PC-3 (cell line): ENCODE measurements around the gene CDH4. TPM values are rescaled to one million over a fixed set of nuclear protein-coding genes. Genes with fewer than 3 reads are reported as not detected.

ENCODE experiments used
- ATAC-seq: fragments of 200-7000 bp; cut with Tn5 transposase; 2 replicates; pipeline ENCODE4 v1.9.1; 2020; ENCODE audit warnings: mild to moderate bottlenecking, moderate library complexity
- BruUV-seq: library from RNA; stranded (reverse); fragments of 400-500 nt; replicated peaks from 2 replicates; lab custom pipeline; 2021; lab: Mats Ljungman, UMichigan
- CTCF ChIA-PET: fragments of 300-600 bp; sonication (Branson Sonifier 250); formaldehyde crosslinking; loops from one replicate; lab custom pipeline; 2022; ENCODE audit warnings: antibody characterized with exemption; lab: Charles Lee
- POLR2A ChIA-PET: fragments of 300-600 bp; sonication (Branson Sonifier 250); formaldehyde crosslinking; loops from one replicate; lab custom pipeline; 2022; ENCODE audit warnings: antibody characterized with exemption; ENCODE audit not compliant: unreplicated experiment; lab: Charles Lee
- DNase-seq: peaks from one replicate; pipeline ENCODE4 v3.0.0-alpha.2; 2015
- H2AFZ ChIP-seq: fragments of 300-600 bp; sonication (generic); 2 replicates; pipeline ENCODE4 v1.6.0; 2016; ENCODE audit warnings: antibody characterized with exemption, low read length
- H3F3A ChIP-seq: fragments of 300-600 bp; sonication (generic); one replicate; pipeline ENCODE4 v1.6.0; 2017; ENCODE audit warnings: antibody characterized with exemption, low read length, control low read depth, mild to moderate bottlenecking; ENCODE audit not compliant: unreplicated experiment
- H3K27ac ChIP-seq: fragments of 300-600 bp; sonication (generic); 2 replicates; pipeline ENCODE4 v1.5.1; 2016; ENCODE audit warnings: mild to moderate bottlenecking, low read length
- H3K27me3 ChIP-seq: fragments of 300-600 bp; sonication (generic); 2 replicates; pipeline ENCODE4 v1.6.1; 2016; ENCODE audit warnings: low read length, mixed read lengths
- H3K36me3 ChIP-seq: fragments of 300-600 bp; sonication (generic); 2 replicates; pipeline ENCODE4 v1.6.1; 2016; ENCODE audit warnings: low read depth, mixed run types, low read length, mixed read lengths
- H3K4me1 ChIP-seq: fragments of 300-600 bp; sonication (generic); 2 replicates; pipeline ENCODE4 v1.5.1; 2016; ENCODE audit warnings: low read length; ENCODE audit not compliant: insufficient read depth
- H3K4me2 ChIP-seq: fragments of 300-600 bp; sonication (generic); 2 replicates; pipeline ENCODE4 v1.6.0; 2016; ENCODE audit warnings: low read length
- H3K4me3 ChIP-seq: fragments of 300-600 bp; sonication (generic); 2 replicates; pipeline ENCODE4 v1.5.1; 2016; ENCODE audit warnings: mild to moderate bottlenecking, low read length, mixed read lengths
- H3K79me2 ChIP-seq: fragments of 300-600 bp; sonication (generic); 2 replicates; pipeline ENCODE4 v1.6.1; 2017; ENCODE audit warnings: low read length, mixed read lengths
- H3K9ac ChIP-seq: fragments of 300-600 bp; sonication (generic); 2 replicates; pipeline ENCODE4 v1.6.0; 2016; ENCODE audit warnings: mild to moderate bottlenecking, low read length
- H3K9me2 ChIP-seq: fragments of 300-600 bp; sonication (generic); replicated peaks from 2 replicates; pipeline ENCODE4 v1.6.1; 2016; ENCODE audit warnings: mixed run types, low read length, mixed read lengths
- H3K9me3 ChIP-seq: fragments of 300-600 bp; sonication (generic); 2 replicates; pipeline ENCODE4 v1.6.1; 2016; ENCODE audit warnings: low read length, mixed read lengths
- H4K20me1 ChIP-seq: fragments of 300-600 bp; sonication (generic); 2 replicates; pipeline ENCODE4 v1.6.1; 2016; ENCODE audit warnings: low read length, mixed read lengths
- EZH2 ChIP-seq: fragments of 300-600 bp; sonication (generic); IDR thresholded peaks from one replicate; pipeline ENCODE4 v1.6.1; 2017; ENCODE audit warnings: antibody characterized with exemption, mild to moderate bottlenecking, low read length; ENCODE audit not compliant: unreplicated experiment
- EZH2phosphoT487 ChIP-seq: fragments of 300-600 bp; sonication (generic); IDR thresholded peaks from 2 replicates; pipeline ENCODE4 v1.6.1; 2018; ENCODE audit warnings: mild to moderate bottlenecking, antibody characterized with exemption, low read length, borderline replicate concordance
- intact Hi-C: fragments of 100-400 bp; cut with micrococcal nuclease; formaldehyde crosslinking; loops from 2 replicates; pipeline ENCODE4 v1.9.0; 2023
- total RNA-seq: library from RNA; depleted of rRNA; stranded (reverse); fragments of >200 nt; gene quantifications from 2 replicates; pipeline ENCODE4 v1.2.3, GENCODE V29; 2014
- TF ChIP-seq, protein P1 (sequence below): fragments of 300-600 bp; sonication (generic); conservative IDR thresholded peaks from 2 replicates; pipeline ENCODE4 v1.5.1; 2017; ENCODE audit warnings: antibody characterized with exemption, low read depth, mild to moderate bottlenecking, low read length

Gene CDH4
- total RNA-seq, 1 experiment from 2014 or later, result not detected

DNA sequence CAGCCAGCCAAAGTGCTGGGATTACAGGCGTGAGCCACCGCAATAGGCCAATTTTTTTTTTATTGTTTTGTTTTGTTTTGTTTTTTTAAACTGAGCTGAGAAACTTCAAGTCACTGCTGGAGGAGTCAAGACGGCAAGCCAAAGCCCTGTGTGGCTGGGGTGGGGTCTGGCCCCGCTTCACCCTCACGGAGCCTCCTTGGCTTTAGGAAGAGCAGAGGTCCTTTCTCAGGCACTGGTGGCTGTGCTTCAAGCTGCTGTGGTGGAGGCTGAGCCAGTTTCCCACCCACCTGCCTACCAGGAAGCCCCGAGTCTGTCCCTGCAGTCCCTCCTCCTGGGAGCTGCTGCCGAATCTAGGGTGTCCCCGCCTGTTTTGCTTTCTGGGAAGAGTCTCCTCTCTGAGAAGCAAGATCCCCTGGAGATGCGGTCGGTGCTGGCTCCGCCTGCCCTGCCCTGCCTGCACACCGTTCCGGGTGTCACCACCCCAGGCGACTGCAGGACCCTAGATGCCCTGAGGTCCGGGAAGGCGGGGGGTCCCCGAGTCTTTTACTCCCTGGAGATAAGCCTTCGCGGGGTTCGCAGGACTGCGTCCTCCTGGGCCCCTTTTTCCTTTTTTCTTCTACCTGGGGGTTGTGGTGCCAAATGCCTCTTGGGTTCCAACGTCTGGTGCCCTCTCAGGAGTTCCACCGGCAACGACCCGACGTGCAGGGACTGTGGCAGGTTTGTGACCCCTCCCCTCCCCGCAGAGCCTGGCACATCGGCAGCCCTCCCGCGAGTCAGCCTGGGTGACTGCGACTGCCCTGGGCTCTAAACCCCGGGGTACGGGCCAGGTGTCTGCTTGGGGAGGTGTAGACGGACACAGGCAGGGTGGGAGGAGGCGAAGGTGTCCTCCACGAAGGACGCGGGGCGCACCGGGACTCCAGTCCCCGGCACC, 712.9 kb downstream of the CDH4 start:
- H3K9ac ChIP-seq, result no peak overlapping the region
- ChIA-PET CTCF (no interaction called here), POLR2A (no interaction called here)
- H3K27ac ChIP-seq, result no peak overlapping the region
- intact Hi-C loops, result no loop called here
- no peak for DNase-seq
- H3K4me3 ChIP-seq, result no peak overlapping the region
- no peaks in the 10 kb centered on the region for H3K79me2 ChIP-seq
- H3K4me1 ChIP-seq, result no peaks in the 10 kb centered on the region
- H2AFZ ChIP-seq, result no peak overlapping the region
- no peaks in the 10 kb centered on the region for H3F3A ChIP-seq
- no peaks in the 10 kb centered on the region for H3K36me3 ChIP-seq
- no peaks in the 10 kb centered on the region for H4K20me1 ChIP-seq
- no peaks in the 10 kb centered on the region for H3K9me2 ChIP-seq
- H3K27me3 ChIP-seq, result no peaks in the 10 kb centered on the region
- H3K9me3 ChIP-seq, result no peaks in the 10 kb centered on the region
- no peak; the same call in 1 of the 2 replicates for ATAC-seq
- H3K4me2 ChIP-seq, result no peak overlapping the region
- TF ChIP-seq, protein P1, sequence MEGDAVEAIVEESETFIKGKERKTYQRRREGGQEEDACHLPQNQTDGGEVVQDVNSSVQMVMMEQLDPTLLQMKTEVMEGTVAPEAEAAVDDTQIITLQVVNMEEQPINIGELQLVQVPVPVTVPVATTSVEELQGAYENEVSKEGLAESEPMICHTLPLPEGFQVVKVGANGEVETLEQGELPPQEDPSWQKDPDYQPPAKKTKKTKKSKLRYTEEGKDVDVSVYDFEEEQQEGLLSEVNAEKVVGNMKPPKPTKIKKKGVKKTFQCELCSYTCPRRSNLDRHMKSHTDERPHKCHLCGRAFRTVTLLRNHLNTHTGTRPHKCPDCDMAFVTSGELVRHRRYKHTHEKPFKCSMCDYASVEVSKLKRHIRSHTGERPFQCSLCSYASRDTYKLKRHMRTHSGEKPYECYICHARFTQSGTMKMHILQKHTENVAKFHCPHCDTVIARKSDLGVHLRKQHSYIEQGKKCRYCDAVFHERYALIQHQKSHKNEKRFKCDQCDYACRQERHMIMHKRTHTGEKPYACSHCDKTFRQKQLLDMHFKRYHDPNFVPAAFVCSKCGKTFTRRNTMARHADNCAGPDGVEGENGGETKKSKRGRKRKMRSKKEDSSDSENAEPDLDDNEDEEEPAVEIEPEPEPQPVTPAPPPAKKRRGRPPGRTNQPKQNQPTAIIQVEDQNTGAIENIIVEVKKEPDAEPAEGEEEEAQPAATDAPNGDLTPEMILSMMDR, result no peak
- TF ChIP-seq EZH2 (no peak), EZH2phosphoT487 (no peak)
- BruUV-seq, result no TSS peak

DNA sequence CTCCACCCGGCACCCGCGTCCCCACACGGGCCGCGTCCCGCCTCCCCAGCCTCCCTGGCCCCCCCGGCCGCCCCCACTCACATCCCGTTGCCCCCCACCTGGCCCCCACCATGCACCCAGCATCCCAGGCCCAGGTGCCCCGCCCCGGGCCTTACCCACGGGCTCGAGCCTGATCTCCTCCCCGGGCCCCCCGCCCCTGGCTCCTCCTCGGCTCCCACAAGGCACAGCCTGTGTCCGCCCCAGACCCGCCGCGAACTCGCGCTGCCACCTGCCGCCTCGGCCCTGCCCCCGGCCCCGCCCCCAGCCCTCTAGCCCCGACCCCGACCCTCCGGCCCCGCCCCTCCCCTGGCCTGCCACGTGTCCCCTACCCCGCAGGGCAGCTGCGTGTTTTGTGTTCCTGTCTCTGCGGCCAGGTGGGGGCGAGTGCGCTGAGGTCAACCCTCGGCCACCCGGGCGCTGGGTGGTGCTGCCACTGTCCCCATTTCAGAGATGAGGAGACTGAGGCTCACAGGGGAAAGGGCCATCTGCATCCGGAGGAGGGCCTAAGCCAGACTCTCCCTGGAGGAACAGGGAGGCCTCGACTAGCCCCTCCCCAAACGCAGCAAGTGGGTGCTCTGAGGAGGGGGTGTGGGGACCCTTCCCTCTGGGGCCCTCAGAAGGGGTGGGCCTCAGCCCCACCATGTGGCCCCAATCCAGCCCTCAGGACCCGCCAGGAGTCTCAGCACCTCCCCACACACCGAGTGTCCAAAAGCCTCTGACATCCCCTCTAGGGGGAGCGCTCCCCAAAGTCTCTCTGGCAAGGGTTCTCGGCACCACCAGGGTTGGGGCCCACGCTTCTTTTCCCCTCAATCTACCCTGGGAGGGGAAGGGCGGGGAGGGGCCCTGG, 713.8 kb downstream of the CDH4 start:
- H3K36me3 ChIP-seq, result no peaks in the 10 kb centered on the region
- H4K20me1 ChIP-seq, result no peaks in the 10 kb centered on the region
- H3K4me2 ChIP-seq, result no peak overlapping the region
- no TSS peak for BruUV-seq
- ATAC-seq (no peak; the same call in 1 of the 2 replicates), DNase-seq (no peak)
- TF ChIP-seq EZH2phosphoT487 (no peak), EZH2 (no peak)
- TF ChIP-seq, protein P1, result no peak; the same call in 1 of the 2 replicates
- ChIA-PET POLR2A (no interaction called here), CTCF (no interaction called here)
- intact Hi-C loops, result no loop called here
- H3K79me2 ChIP-seq, result no peaks in the 10 kb centered on the region
- H3K9me3 ChIP-seq, result no peaks in the 10 kb centered on the region
- H3K27ac ChIP-seq, result no peak overlapping the region
- H2AFZ ChIP-seq, result no peak overlapping the region
- no peaks in the 10 kb centered on the region for H3K9me2 ChIP-seq
- H3K4me1 ChIP-seq, result no peaks in the 10 kb centered on the region
- no peak overlapping the region for H3K9ac ChIP-seq
- H3K4me3 ChIP-seq, result no peak overlapping the region
- no peaks in the 10 kb centered on the region for H3K27me3 ChIP-seq
- H3F3A ChIP-seq, result no peaks in the 10 kb centered on the region
